Stimulated activated naive CD8-positive, alpha-beta T cell treated with anti-CD3 and anti-CD28 coated beads, Interleukin-15, amount 100 ng/mL, for 72 hours (primary cell): Measurements from ENCODE around the gene JUND.
A peak's percentile ranks its signal among the peaks of the same experiment; 100 is the strongest.

Source experiments
- ATAC-seq: fragments of 150-1000 bp; cut with Tn5 transposase; 2 replicates; pipeline ENCODE4 v1.10.0; 2021; ENCODE audit warnings: mild to moderate bottlenecking, moderate library complexity
- DNase-seq, 2 donors: peaks; one replicate each; pipeline ENCODE4 v3.0.0; 2021 to 2022
- H3K27ac Mint-ChIP-seq, 2 donors: one replicate each; pipeline ENCODE4 v1.8.0; 2022; ENCODE audit warnings: mild to moderate bottlenecking in 2 of 2, mixed read lengths in 2 of 2, moderate library complexity in 2 of 2
- H3K27me3 Mint-ChIP-seq: one replicate; pipeline ENCODE4 v1.8.0; 2022; ENCODE audit warnings: mixed read lengths
- H3K4me1 Mint-ChIP-seq: one replicate; pipeline ENCODE4 v1.8.0; 2022; ENCODE audit warnings: mild to moderate bottlenecking, mixed read lengths
- H3K4me3 Mint-ChIP-seq, 2 donors: one replicate each; pipeline ENCODE4 v1.8.0; 2022; ENCODE audit warnings: mild to moderate bottlenecking in 2 of 2, mixed read lengths in 2 of 2, moderate library complexity in 1 of 2
- H3K9me3 Mint-ChIP-seq, 2 donors: one replicate each; pipeline ENCODE4 v1.8.0; 2022; ENCODE audit warnings: mixed read lengths in 2 of 2

The JUND gene

GRCh38 chr19:18298601-18299000 is 17.2 kb upstream of the JUND start:
- Mint-ChIP-seq H3K27ac (no peak overlapping the region), H3K4me1 (peaks cover 69% of the 10 kb centered on the region), H3K9me3 (peaks cover 0 to 17% of the 10 kb centered on the region in 2 donors)

GRCh38 chr19:18297308-18297707 is 15.9 kb upstream of the JUND start:
- no peaks in the 10 kb centered on the region for H3K27me3 Mint-ChIP-seq
- no peak overlapping the region for H3K4me3 Mint-ChIP-seq
- H3K27ac Mint-ChIP-seq: peak overlapping the region in 1 of 2 donors; percentile 48
- no peak for ATAC-seq
- no peak for DNase-seq
- H3K4me1 Mint-ChIP-seq: peaks cover 72% of the 10 kb centered on the region
- peaks cover 0 to 17% of the 10 kb centered on the region in 2 donors for H3K9me3 Mint-ChIP-seq

More at GRCh38 chr19:18298601-18299000, 17.2 kb upstream of the JUND start:
- Mint-ChIP-seq H3K4me3 (peak overlapping the region in 1 of 2 donors; percentile 6), H3K27me3 (no peaks in the 10 kb centered on the region)
- ATAC-seq (peak; percentile 56), DNase-seq (no peak)

GRCh38 chr19:18295034-18295451 is 13.6 kb upstream of the JUND start:
- H3K4me3 Mint-ChIP-seq: peak overlapping the region; percentile 14 to 88
- peaks cover 5 to 17% of the 10 kb centered on the region in 2 donors for H3K9me3 Mint-ChIP-seq
- H3K27ac Mint-ChIP-seq: no peak overlapping the region
- H3K27me3 Mint-ChIP-seq: no peaks in the 10 kb centered on the region
- ATAC-seq (no peak), DNase-seq (no peak)
- peaks cover 78% of the 10 kb centered on the region for H3K4me1 Mint-ChIP-seq

DNA sequence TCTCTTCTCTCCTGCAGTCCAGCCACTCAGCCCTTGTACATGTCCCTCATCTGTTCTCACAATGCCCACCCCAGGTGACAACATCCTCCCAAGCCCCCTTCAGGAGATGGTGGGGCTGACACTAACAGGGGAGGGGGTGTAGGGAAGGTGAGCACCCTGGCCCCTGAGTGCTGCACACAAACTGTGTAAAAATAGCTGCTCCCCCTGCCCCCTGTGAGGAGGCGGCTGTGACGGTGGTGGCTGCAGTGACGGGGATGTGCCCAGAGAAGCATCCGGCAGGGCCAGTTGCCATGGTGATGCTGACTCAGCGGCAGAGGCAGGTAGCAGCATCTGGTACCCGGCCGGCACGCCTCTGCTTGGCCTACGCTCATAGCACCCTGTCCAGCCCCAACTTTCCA is 13.0 kb upstream of the JUND start:
- H3K4me1 Mint-ChIP-seq: peaks cover 83% of the 10 kb centered on the region
- peak overlapping the region; percentile 88 to 89 for H3K4me3 Mint-ChIP-seq
- ATAC-seq (peak; percentile 54), DNase-seq (peak; percentile 82 to 90)
- peak overlapping the region; percentile 94 to 96 for H3K27ac Mint-ChIP-seq
- peaks cover 5 to 17% of the 10 kb centered on the region in 2 donors for H3K9me3 Mint-ChIP-seq
- H3K27me3 Mint-ChIP-seq: no peaks in the 10 kb centered on the region

GRCh38 chr19:18293642-18294466 is 12.4 kb upstream of the JUND start:
- H3K27me3 Mint-ChIP-seq: no peaks in the 10 kb centered on the region
- ATAC-seq (no peak), DNase-seq (no peak)
- peaks cover 83% of the 10 kb centered on the region for H3K4me1 Mint-ChIP-seq
- peak overlapping the region; percentile 88 to 89 for H3K4me3 Mint-ChIP-seq
- H3K9me3 Mint-ChIP-seq: peaks cover 5 to 17% of the 10 kb centered on the region in 2 donors
- H3K27ac Mint-ChIP-seq: peak overlapping the region; percentile 94 to 98

GRCh38 chr19:18292810-18293641 is 11.6 kb upstream of the JUND start:
- Mint-ChIP-seq H3K9me3 (peaks cover 5 to 17% of the 10 kb centered on the region in 2 donors), H3K4me3 (peak overlapping the region; percentile 88 to 89), H3K27ac (peak overlapping the region; percentile 84 to 98), H3K27me3 (no peaks in the 10 kb centered on the region), H3K4me1 (peaks cover 83% of the 10 kb centered on the region)
- ATAC-seq: peak; percentile 5
- DNase-seq: peak; percentile 70 to 82

- peak overlapping the region; percentile 88 to 89 for H3K4me3 Mint-ChIP-seq
- H3K4me1 Mint-ChIP-seq: peaks cover 83% of the 10 kb centered on the region
- H3K27me3 Mint-ChIP-seq: no peaks in the 10 kb centered on the region
Measured at GRCh38 chr19:18292462-18292809, 11.0 kb upstream of the JUND start.

GRCh38 chr19:18291590-18292461 is 10.4 kb upstream of the JUND start:
- Mint-ChIP-seq H3K27ac (peak overlapping the region; percentile 95 to 98), H3K4me1 (peaks cover 85% of the 10 kb centered on the region), H3K9me3 (peaks cover 5 to 17% of the 10 kb centered on the region in 2 donors), H3K27me3 (no peaks in the 10 kb centered on the region), H3K4me3 (peak overlapping the region; percentile 88 to 89)
- peak; percentile 58 for ATAC-seq
- peak; percentile 91 to 94 for DNase-seq

More at GRCh38 chr19:18292462-18292809, 11.0 kb upstream of the JUND start:
- peaks cover 5 to 17% of the 10 kb centered on the region in 2 donors for H3K9me3 Mint-ChIP-seq
- peak in 1 of 2 donors; percentile 71 for DNase-seq
- peak overlapping the region; percentile 52 to 98 for H3K27ac Mint-ChIP-seq
- peak; percentile 2 for ATAC-seq

DNA sequence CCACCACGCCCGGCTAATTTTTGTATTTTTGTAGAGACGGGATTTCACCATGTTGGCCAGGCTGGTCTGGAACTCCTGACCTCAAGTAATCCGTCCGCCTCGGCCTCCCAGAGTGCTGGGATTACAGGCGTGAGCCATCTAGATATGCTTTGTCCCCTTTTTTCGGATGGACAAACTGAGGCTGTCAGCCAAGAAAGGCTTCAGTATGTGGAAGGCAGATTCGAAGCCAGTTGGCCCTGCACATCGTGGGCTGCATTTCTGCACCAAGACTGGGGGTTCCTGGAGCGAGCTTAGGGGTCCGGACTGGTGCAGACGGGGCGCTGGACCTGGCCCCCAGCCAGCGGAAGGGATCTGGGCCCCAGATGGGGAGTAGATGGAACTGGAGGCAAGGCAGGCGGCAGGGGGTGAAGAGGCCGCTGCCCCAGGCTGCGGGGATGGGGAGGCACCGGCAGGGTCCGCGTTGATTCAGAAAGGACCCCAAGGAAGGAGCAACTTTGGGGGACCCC is 9.7 kb upstream of the JUND start:
- Mint-ChIP-seq H3K4me1 (peaks cover 86% of the 10 kb centered on the region), H3K9me3 (peaks cover 5 to 13% of the 10 kb centered on the region in 2 donors), H3K27me3 (no peaks in the 10 kb centered on the region), H3K27ac (peak overlapping the region; percentile 84 to 99), H3K4me3 (peak overlapping the region; percentile 88 to 89)
- ATAC-seq: peak; percentile 3
- peak in 1 of 2 donors; percentile 74 for DNase-seq

- peak overlapping the region; percentile 88 to 89 for H3K4me3 Mint-ChIP-seq
- H3K4me1 Mint-ChIP-seq: peaks cover 87% of the 10 kb centered on the region
- DNase-seq (peak; percentile 97 to 99), ATAC-seq (peak; percentile 78)
- no peaks in the 10 kb centered on the region for H3K27me3 Mint-ChIP-seq
- H3K9me3 Mint-ChIP-seq: peaks cover 5 to 7% of the 10 kb centered on the region in 2 donors
- peak overlapping the region; percentile 93 to 99 for H3K27ac Mint-ChIP-seq
Measured at GRCh38 chr19:18290302-18291018, 9.0 kb upstream of the JUND start.

DNA sequence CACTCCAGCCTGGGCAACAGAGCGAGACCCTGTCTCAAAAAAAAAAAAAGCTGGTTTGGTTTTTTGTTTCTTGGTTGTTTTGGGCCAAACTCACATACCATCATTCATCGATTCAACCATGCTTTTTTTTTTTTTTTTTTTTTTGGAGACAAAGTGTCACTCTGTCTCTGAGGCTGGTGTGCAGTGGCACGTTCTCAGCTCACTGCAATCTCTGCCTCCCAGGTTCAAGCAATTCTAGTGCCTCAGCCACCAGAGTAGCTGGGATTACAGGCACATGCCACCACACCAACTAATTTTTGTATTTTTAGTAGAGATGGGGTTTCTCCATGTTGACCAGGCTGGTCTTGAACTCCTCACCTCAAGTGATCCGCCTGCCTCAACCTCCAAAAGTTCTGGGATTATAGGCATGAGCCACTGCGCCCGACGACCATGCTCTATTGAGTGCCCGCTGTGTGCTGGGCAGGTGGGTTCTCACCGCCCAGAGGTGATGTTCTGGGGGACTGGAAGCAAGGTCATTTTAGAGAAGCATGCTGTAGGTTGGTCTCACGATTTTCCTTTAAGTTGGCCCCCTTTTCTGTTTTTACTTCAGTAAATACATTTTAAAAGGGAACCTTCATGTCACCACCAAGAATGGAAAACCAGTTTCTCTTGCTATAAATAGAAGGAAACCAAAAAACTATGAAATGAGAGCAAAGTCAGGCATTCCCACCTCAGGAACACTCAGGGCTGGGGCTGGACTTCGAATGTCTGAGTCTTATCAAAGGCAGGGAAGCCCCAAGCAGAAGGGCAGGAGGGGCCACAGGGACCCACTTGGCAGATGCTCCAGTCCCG is 8.3 kb upstream of the JUND start:
- peak overlapping the region; percentile 59 to 66 for H3K4me3 Mint-ChIP-seq
- DNase-seq (peak in 1 of 2 donors; percentile 30), ATAC-seq (no peak)
- H3K27me3 Mint-ChIP-seq: no peaks in the 10 kb centered on the region
- peaks cover 87% of the 10 kb centered on the region for H3K4me1 Mint-ChIP-seq
- H3K9me3 Mint-ChIP-seq: peaks cover 0 to 5% of the 10 kb centered on the region in 2 donors
- H3K27ac Mint-ChIP-seq: peak overlapping the region; percentile 93 to 99

DNA sequence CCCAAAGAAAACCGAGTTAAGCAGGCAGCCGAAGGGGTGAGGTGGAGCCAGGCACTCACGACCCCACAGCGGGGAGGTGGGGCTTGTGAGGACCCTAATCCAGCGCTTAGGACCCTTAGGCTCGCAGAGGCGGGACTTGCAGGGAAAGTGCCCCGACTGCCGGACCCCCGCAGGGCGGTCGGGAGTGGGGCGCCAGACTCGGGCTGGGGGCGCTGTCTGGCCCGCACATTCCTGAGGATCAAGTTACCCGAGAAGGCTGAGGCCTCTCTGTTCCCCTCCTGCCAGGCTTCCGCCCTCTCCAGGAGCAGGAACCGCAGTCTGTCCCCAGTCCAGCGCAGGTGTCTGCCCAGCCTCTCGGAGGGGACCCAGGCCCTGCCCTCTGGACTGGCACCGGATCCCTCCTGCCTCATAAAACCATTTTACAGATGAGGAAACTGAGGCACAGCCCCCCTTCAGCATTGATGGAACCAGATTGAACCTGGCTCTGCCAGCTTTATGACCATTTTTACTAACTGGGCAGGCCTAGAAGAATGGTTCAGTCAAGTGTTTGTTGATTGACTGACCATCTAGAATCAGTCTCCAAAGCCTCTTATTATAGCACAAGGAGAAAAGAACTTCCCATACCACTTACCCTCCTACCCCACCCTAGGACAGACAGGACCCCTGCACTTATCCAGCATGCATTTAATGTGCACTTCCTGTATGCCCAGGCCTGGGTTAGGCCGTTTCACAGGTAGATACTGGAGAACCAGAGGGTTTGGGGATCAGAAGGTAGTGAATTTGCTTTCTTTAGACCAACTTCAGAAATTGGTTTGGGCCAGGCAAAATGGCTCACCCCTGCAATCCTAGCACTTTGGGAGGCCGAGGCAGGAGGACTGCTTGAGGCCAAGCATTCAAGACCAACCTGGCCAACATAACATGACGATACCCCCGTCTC is 6.7 kb upstream of the JUND start:
- H3K27ac Mint-ChIP-seq: peak overlapping the region in 1 of 2 donors; percentile 37
- H3K4me3 Mint-ChIP-seq: no peak overlapping the region
- peaks cover 85% of the 10 kb centered on the region for H3K4me1 Mint-ChIP-seq
- no peaks in the 10 kb centered on the region for H3K27me3 Mint-ChIP-seq
- DNase-seq (no peak), ATAC-seq (no peak)
- H3K9me3 Mint-ChIP-seq: peaks cover 0 to 5% of the 10 kb centered on the region in 2 donors
